Suprapubic skin (tissue), 4 donors: ENCODE results near the gene ENTPD5. TPM values are rescaled to one million over a fixed set of nuclear protein-coding genes. Genes with fewer than 3 reads are reported as not detected.

Source experiments
- DNase-seq, 2 donors: peaks; one replicate each; pipeline ENCODE4 v3.0.0-alpha.2; 2019; ENCODE audit warnings: low spot score in 2 of 2
- H3K27ac ChIP-seq: fragments of 200-600 bp; sonication (generic); one replicate; pipeline ENCODE4 v1.5.1; 2019
- H3K27me3 ChIP-seq: fragments of 200-600 bp; sonication (generic); one replicate; pipeline ENCODE4 v1.5.1; 2019
- H3K36me3 ChIP-seq: fragments of 200-600 bp; sonication (generic); one replicate; pipeline ENCODE4 v1.5.1; 2019
- H3K4me1 ChIP-seq: fragments of 200-600 bp; sonication (generic); one replicate; pipeline ENCODE4 v1.5.1; 2019
- H3K4me3 ChIP-seq: fragments of 200-600 bp; sonication (generic); one replicate; pipeline ENCODE4 v1.5.1; 2019; ENCODE audit warnings: mild to moderate bottlenecking
- H3K9me3 ChIP-seq: fragments of 200-600 bp; sonication (generic); one replicate; pipeline ENCODE4 v1.5.1; 2019
- EP300 ChIP-seq: sonication (generic); formaldehyde crosslinking; IDR thresholded peaks from one replicate; pipeline ENCODE4 v1.6.1; 2017; ENCODE audit warnings: antibody characterized with exemption
- POLR2A ChIP-seq, 2 donors: fragments of 450-650 bp; IDR thresholded peaks; one replicate each; pipeline ENCODE4 v1.6.1; 2017; ENCODE audit warnings: antibody characterized with exemption in 2 of 2, mild to moderate bottlenecking in 2 of 2, moderate library complexity in 2 of 2
- POLR2AphosphoS5 ChIP-seq, 3 donors: sonication (generic); formaldehyde crosslinking; IDR thresholded peaks; one replicate each; pipeline ENCODE4 v1.6.1; 2017; ENCODE audit warnings: antibody characterized with exemption in 3 of 3
- WGBS: methylation state at CpG from one replicate; pipeline ENCODE4 v1.1.5; 2018; 5-methylcytosine and 5-hydroxymethylcytosine counted together
- total RNA-seq, 4 donors: library from RNA; depleted of rRNA; stranded (reverse); fragments of >200 nt; gene quantifications; one replicate each; pipeline ENCODE4 v1.1.0, GENCODE V29; 2016
- TF ChIP-seq, protein P1 (sequence below), 2 donors: fragments of 200-600 bp in 1 of 2; fragments of 450-650 bp in 1 of 2; sonication (generic) in 1 of 2; IDR thresholded peaks; one replicate each; pipeline ENCODE4 v1.5.1; 2016 to 2019; ENCODE audit warnings: antibody characterized with exemption in 2 of 2, mild to moderate bottlenecking in 1 of 2, moderate library complexity in 1 of 2

The ENTPD5 gene
- total RNA-seq, 4 donors from 2014 or later: 9.2 to 18.4 (median 11.6) TPM

DNA sequence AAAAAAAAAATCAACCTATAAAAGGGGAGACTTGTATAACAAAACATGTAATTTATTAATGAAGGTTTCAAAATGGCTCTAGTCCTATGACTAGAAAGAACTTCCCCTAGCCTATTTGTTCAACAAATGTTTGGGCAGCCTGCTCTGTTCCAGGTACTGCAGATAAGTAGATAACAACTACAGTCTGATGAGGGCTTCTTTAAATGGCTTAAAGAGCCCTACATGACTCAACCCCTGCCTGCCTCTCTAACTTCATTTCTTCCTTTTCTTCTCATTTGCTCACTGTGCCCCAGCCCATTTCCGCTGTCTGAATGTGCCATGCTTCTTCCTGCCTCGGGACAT is 43.7 kb upstream of the ENTPD5 start:
- TF ChIP-seq POLR2AphosphoS5 (IDR thresholded peaks at IDR 0.05) (no peak), EP300 (no peak), POLR2A (IDR thresholded peaks at IDR 0.05) (no peak)
- TF ChIP-seq, protein P1, sequence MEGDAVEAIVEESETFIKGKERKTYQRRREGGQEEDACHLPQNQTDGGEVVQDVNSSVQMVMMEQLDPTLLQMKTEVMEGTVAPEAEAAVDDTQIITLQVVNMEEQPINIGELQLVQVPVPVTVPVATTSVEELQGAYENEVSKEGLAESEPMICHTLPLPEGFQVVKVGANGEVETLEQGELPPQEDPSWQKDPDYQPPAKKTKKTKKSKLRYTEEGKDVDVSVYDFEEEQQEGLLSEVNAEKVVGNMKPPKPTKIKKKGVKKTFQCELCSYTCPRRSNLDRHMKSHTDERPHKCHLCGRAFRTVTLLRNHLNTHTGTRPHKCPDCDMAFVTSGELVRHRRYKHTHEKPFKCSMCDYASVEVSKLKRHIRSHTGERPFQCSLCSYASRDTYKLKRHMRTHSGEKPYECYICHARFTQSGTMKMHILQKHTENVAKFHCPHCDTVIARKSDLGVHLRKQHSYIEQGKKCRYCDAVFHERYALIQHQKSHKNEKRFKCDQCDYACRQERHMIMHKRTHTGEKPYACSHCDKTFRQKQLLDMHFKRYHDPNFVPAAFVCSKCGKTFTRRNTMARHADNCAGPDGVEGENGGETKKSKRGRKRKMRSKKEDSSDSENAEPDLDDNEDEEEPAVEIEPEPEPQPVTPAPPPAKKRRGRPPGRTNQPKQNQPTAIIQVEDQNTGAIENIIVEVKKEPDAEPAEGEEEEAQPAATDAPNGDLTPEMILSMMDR (IDR thresholded peaks at IDR 0.05): no peak
- 83% methylated on average over 2 of the region's 2 CpGs for WGBS
- no peak for DNase-seq
- Histone ChIP-seq H3K9me3 (no peaks in the 10 kb centered on the region), H3K27ac (no peak overlapping the region), H3K36me3 (peaks cover 90% of the 10 kb centered on the region), H3K4me1 (no peaks in the 10 kb centered on the region), H3K4me3 (no peak overlapping the region), H3K27me3 (no peaks in the 10 kb centered on the region)

GRCh38 chr14:74049876-74050495 is 30.9 kb upstream of the ENTPD5 start:
- H3K36me3 ChIP-seq: no peaks in the 10 kb centered on the region
- H3K9me3 ChIP-seq: no peaks in the 10 kb centered on the region
- no peak overlapping the region for H3K27ac ChIP-seq
- H3K27me3 ChIP-seq: no peaks in the 10 kb centered on the region
- H3K4me3 ChIP-seq: no peak overlapping the region
- no peak for DNase-seq
- TF ChIP-seq, protein P1 (IDR thresholded peaks at IDR 0.05): no peak
- no peak for TF ChIP-seq EP300
- no peak for TF ChIP-seq POLR2A (IDR thresholded peaks at IDR 0.05)
- no peak for TF ChIP-seq POLR2AphosphoS5 (IDR thresholded peaks at IDR 0.05)
- 60% methylated on average over 3 of the region's 3 CpGs for WGBS
- H3K4me1 ChIP-seq: peaks cover 7% of the 10 kb centered on the region

DNA sequence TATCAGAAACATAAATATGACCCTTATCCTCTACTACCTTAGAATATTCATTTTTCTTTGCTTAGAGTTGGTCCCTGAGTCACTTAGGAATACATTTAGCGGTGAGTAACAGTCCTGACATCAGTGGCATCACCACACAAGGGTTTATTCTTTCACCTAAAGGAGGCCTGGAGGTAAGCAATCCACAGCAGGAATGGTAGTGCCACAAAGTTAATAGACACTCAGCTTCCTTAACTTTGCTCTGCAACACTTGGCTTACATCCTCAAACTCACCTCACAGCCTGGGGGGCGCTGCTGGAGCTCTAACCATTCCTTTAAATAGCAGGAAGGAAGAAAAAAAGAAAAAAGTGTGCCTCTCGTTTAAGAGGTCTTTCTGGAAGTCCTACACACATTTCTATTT is 29.2 kb upstream of the ENTPD5 start:
- WGBS: 75% methylated on average over 3 of the region's 3 CpGs
- peaks cover 7% of the 10 kb centered on the region for H3K4me1 ChIP-seq
- H3K27ac ChIP-seq: no peak overlapping the region
- H3K36me3 ChIP-seq: no peaks in the 10 kb centered on the region
- TF ChIP-seq EP300 (no peak), POLR2AphosphoS5 (IDR thresholded peaks at IDR 0.05) (no peak), POLR2A (IDR thresholded peaks at IDR 0.05) (no peak)
- TF ChIP-seq, protein P1 (IDR thresholded peaks at IDR 0.05): no peak
- no peak overlapping the region for H3K4me3 ChIP-seq
- H3K9me3 ChIP-seq: no peaks in the 10 kb centered on the region
- H3K27me3 ChIP-seq: no peaks in the 10 kb centered on the region
- no peak for DNase-seq

DNA sequence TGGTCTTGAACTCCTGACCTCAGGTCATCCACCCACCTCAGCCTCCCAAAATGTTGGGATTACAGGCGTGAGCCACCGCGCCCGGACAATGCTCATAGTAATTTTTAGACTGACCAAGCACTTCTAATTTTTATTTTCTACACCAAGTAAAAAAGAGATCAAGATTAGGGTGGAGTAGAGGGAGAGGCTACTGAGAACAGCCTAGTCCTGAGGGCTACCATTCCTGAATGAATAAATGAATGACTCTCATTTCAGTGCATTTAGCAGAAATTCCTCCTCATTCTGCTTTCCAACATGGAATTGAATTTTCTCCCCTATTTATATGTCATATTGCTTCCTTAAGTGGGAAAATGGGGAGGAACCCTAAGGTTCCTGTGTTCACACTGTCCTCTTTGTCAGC is 26.4 kb upstream of the ENTPD5 start:
- no peak overlapping the region for H3K4me3 ChIP-seq
- no peak for DNase-seq
- no peaks in the 10 kb centered on the region for H3K27me3 ChIP-seq
- H3K4me1 ChIP-seq: peaks cover 7% of the 10 kb centered on the region
- no peak overlapping the region for H3K27ac ChIP-seq
- 100% methylated on average over 4 of the region's 4 CpGs for WGBS
- TF ChIP-seq EP300: no peak
- no peak for TF ChIP-seq POLR2A (IDR thresholded peaks at IDR 0.05)
- no peak for TF ChIP-seq POLR2AphosphoS5 (IDR thresholded peaks at IDR 0.05)
- peaks cover 4% of the 10 kb centered on the region for H3K36me3 ChIP-seq
- no peaks in the 10 kb centered on the region for H3K9me3 ChIP-seq

- Histone ChIP-seq H3K27ac (no peak overlapping the region), H3K27me3 (no peaks in the 10 kb centered on the region), H3K4me3 (no peak overlapping the region), H3K9me3 (no peaks in the 10 kb centered on the region), H3K36me3 (peaks cover 4% of the 10 kb centered on the region), H3K4me1 (no peaks in the 10 kb centered on the region)
- TF ChIP-seq POLR2A (IDR thresholded peaks at IDR 0.05): no peak
- no peak for TF ChIP-seq POLR2AphosphoS5 (IDR thresholded peaks at IDR 0.05)
- TF ChIP-seq, protein P1 (IDR thresholded peaks at IDR 0.05): no peak
- TF ChIP-seq EP300: no peak
- 48% methylated on average over 2 of the region's 2 CpGs for WGBS
- DNase-seq: no peak
These were observed 23.2 kb upstream of the ENTPD5 start for GRCh38 chr14:74042296-74042695.
